Mesenchymal stem cell (in vitro differentiated cells and primary cell): ENCODE data around the gene FNDC3B.

ENCODE experiments used
- DNase-seq: peaks from one replicate; pipeline ENCODE4 v3.0.0-alpha.2; 2013
- H2AFZ ChIP-seq: one replicate; pipeline ENCODE4 v1.6.1; 2013; ENCODE audit warnings: low read depth, mild to moderate bottlenecking, control low read depth, inconsistent platforms, low read length, moderate library complexity
- H2AK5ac ChIP-seq: 2 replicates; pipeline ENCODE4 v1.6.1; 2013; ENCODE audit warnings: low read length, moderate library complexity, mild to moderate bottlenecking, inconsistent platforms; ENCODE audit not compliant: severe bottlenecking
- H2BK120ac ChIP-seq: one replicate; pipeline ENCODE4 v1.6.1; 2013; ENCODE audit warnings: low read depth, mild to moderate bottlenecking, inconsistent platforms, low read length, moderate library complexity
- H2BK12ac ChIP-seq, 2 experiments: one replicate each; pipeline ENCODE4 v1.6.1; 2013; ENCODE audit warnings: inconsistent platforms in 2 of 2, low read length in 2 of 2, mild to moderate bottlenecking in 2 of 2, moderate library complexity in 2 of 2, control low read depth in 1 of 2
- H2BK15ac ChIP-seq: one replicate; pipeline ENCODE4 v1.6.1; 2013; ENCODE audit warnings: mild to moderate bottlenecking, low read depth, inconsistent platforms; ENCODE audit not compliant: poor library complexity, severe bottlenecking
- H2BK5ac ChIP-seq: 2 replicates; pipeline ENCODE4 v1.6.1; 2013; ENCODE audit warnings: low read depth, mild to moderate bottlenecking, low read length, control low read depth, inconsistent platforms; ENCODE audit not compliant: poor library complexity, severe bottlenecking
- H3K14ac ChIP-seq, 2 experiments: one replicate each; pipeline ENCODE4 v1.6.1; 2013; ENCODE audit warnings: inconsistent platforms in 2 of 2, low read length in 2 of 2, control low read depth in 1 of 2, mild to moderate bottlenecking in 1 of 2, moderate library complexity in 1 of 2
- H3K18ac ChIP-seq, 2 experiments: one replicate each; pipeline ENCODE4 v1.6.1; 2013; ENCODE audit warnings: inconsistent platforms in 2 of 2, low read length in 2 of 2, control low read depth in 1 of 2, low read depth in 1 of 2, mild to moderate bottlenecking in 1 of 2
- H3K23ac ChIP-seq, 2 experiments: one replicate each; pipeline ENCODE4 v1.6.1; 2013; ENCODE audit warnings: inconsistent platforms in 2 of 2, low read length in 2 of 2, mild to moderate bottlenecking in 2 of 2, moderate library complexity in 2 of 2, control low read depth in 1 of 2
- H3K27ac ChIP-seq: 2 replicates; pipeline ENCODE4 v1.5.1; 2013; ENCODE audit warnings: mild to moderate bottlenecking, moderate library complexity, low read length, control low read depth, inconsistent platforms; ENCODE audit not compliant: poor library complexity, severe bottlenecking
- H3K27me3 ChIP-seq, 2 experiments: 2 replicates each; pipeline versions ENCODE4 v1.6.1 to v1.7.0; 2013; ENCODE audit warnings: low read length in 2 of 2, mild to moderate bottlenecking in 2 of 2, moderate library complexity in 2 of 2, control low read depth in 1 of 2, inconsistent platforms in 1 of 2; ENCODE audit not compliant: control insufficient read depth in 1 of 2, insufficient read depth in 1 of 2
- H3K36me3 ChIP-seq, 2 experiments: 2 replicates each; pipeline versions ENCODE4 v1.6.1 to v1.7.0; 2013; ENCODE audit warnings: low read length in 2 of 2, control low read depth in 1 of 2, inconsistent platforms in 1 of 2, low read depth in 1 of 2, mild to moderate bottlenecking in 1 of 2; ENCODE audit not compliant: insufficient read depth in 2 of 2, control insufficient read depth in 1 of 2
- H3K4ac ChIP-seq, 2 experiments: one replicate each; pipeline ENCODE4 v1.6.1; 2013; ENCODE audit warnings: inconsistent platforms in 2 of 2, low read length in 2 of 2, mild to moderate bottlenecking in 2 of 2, moderate library complexity in 2 of 2, control low read depth in 1 of 2, low read depth in 1 of 2
- H3K4me1 ChIP-seq: 2 replicates; pipeline ENCODE4 v1.6.1; 2013; ENCODE audit warnings: low read depth, low read length, control low read depth; ENCODE audit not compliant: control insufficient read depth, insufficient read depth
- H3K4me2 ChIP-seq: 2 replicates; pipeline ENCODE4 v1.6.1; 2013; ENCODE audit warnings: low read length, mild to moderate bottlenecking, inconsistent platforms; ENCODE audit not compliant: poor library complexity, severe bottlenecking
- H3K4me3 ChIP-seq, 2 experiments: 2 replicates each; pipeline versions ENCODE4 v1.5.1 to v1.7.0; 2013; ENCODE audit warnings: low read length in 2 of 2, mild to moderate bottlenecking in 2 of 2, control low read depth in 1 of 2, low read depth in 1 of 2; ENCODE audit not compliant: insufficient read depth in 1 of 2
- H3K79me1 ChIP-seq: replicated peaks from 2 replicates; pipeline ENCODE4 v1.6.1; 2013; ENCODE audit warnings: mild to moderate bottlenecking, control low read depth, low read length, inconsistent platforms; ENCODE audit not compliant: poor library complexity, severe bottlenecking
- H3K9ac ChIP-seq: 2 replicates; pipeline ENCODE4 v1.7.0; 2013; ENCODE audit warnings: mild to moderate bottlenecking, low read length, moderate library complexity
- H3K9me3 ChIP-seq: 2 replicates; pipeline ENCODE4 v1.7.0; 2013; ENCODE audit warnings: mild to moderate bottlenecking, low read length; ENCODE audit not compliant: control insufficient read depth
- H4K8ac ChIP-seq: one replicate; pipeline ENCODE4 v1.6.1; 2013; ENCODE audit warnings: inconsistent platforms, mild to moderate bottlenecking, low read length, moderate library complexity
- H4K91ac ChIP-seq: one replicate; pipeline ENCODE4 v1.6.1; 2013; ENCODE audit warnings: mild to moderate bottlenecking, low read length, inconsistent platforms
- WGBS: methylation state at CpG from one replicate; pipeline ENCODE4 v1.1.7; 2013; ENCODE audit warnings: mixed read lengths; 5-methylcytosine and 5-hydroxymethylcytosine counted together

The FNDC3B gene

DNA sequence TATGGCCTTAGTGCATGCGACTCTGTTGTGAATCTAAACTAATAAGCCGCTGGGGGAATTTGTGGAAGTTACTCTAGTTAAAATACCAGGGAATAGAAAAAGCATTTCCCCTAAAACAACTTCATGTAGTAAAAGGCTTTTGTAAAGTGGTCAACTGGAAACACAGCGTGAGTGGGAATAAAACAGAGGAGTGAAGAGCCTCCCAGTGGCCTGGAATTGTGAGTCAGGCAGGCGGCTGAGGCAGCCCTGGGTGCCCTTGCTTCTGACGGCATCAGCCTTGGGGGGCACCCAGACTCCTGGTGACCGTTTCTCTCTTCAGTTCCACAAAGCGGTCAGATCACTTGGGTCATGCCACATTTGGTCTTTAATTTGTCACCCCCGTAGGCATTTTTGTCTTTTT, 300.5 kb downstream of the FNDC3B start:
- H2AK5ac ChIP-seq, result no peak overlapping the region
- H2BK15ac ChIP-seq, result no peak overlapping the region
- H3K9me3 ChIP-seq, result no peaks in the 10 kb centered on the region
- H3K18ac ChIP-seq, result no peak overlapping the region
- H3K4me2 ChIP-seq, result no peak overlapping the region
- peaks cover 2% of the 10 kb centered on the region for H3K4me1 ChIP-seq
- H3K79me1 ChIP-seq, result peaks cover 22% of the 10 kb centered on the region
- H2BK12ac ChIP-seq, result no peak overlapping the region
- WGBS, result 94% methylated on average over 7 of the region's 8 CpGs
- H3K27me3 ChIP-seq, result no peaks in the 10 kb centered on the region
- no peak for DNase-seq
- no peak overlapping the region for H3K4ac ChIP-seq
- no peak overlapping the region for H2BK5ac ChIP-seq
- no peak overlapping the region for H3K9ac ChIP-seq
- no peak overlapping the region for H4K8ac ChIP-seq
- H3K14ac ChIP-seq, result no peak overlapping the region
- no peak overlapping the region for H2AFZ ChIP-seq
- H2BK120ac ChIP-seq, result no peak overlapping the region
- no peak overlapping the region for H3K23ac ChIP-seq
- no peak overlapping the region for H3K4me3 ChIP-seq
- H3K27ac ChIP-seq, result peak overlapping the region; percentile 40
- H4K91ac ChIP-seq, result no peak overlapping the region
- peaks cover 37 to 92% of the 10 kb centered on the region in 2 experiments for H3K36me3 ChIP-seq

DNA sequence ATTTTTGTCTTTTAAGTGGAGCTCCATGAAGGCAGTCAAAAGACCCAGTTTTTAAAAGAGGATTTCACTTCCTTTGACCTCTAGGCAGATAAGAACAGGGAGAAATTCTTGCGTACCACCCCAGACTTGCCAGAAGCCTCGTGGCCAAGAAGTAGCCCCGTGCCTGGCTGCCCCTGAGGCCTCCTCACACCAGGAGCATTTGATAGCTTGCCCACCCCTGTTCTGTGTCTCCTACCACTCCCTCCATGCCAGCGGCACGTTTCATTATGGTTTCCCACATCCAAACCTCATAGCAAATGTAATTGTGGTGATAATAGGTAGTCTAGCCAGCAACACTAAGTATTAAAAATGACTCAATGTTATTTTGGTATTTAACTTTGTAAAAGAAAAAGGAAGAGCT, 301.2 kb downstream of the FNDC3B start:
- no peak overlapping the region for H3K4me3 ChIP-seq
- no peak overlapping the region for H4K8ac ChIP-seq
- peaks cover 2% of the 10 kb centered on the region for H3K4me1 ChIP-seq
- no peak for DNase-seq
- peak overlapping the region; percentile 13 for H3K27ac ChIP-seq
- no peak overlapping the region for H4K91ac ChIP-seq
- H3K79me1 ChIP-seq, result peaks cover 25% of the 10 kb centered on the region
- H2AFZ ChIP-seq, result no peak overlapping the region
- H3K4me2 ChIP-seq, result no peak overlapping the region
- H2BK5ac ChIP-seq, result no peak overlapping the region
- WGBS, result 91% methylated on average over 3 of the region's 5 CpGs
- H3K36me3 ChIP-seq, result peaks cover 37 to 92% of the 10 kb centered on the region in 2 experiments
- no peaks in the 10 kb centered on the region for H3K27me3 ChIP-seq
- H2BK12ac ChIP-seq, result no peak overlapping the region
- H2AK5ac ChIP-seq, result no peak overlapping the region
- no peak overlapping the region for H3K9ac ChIP-seq
- no peak overlapping the region for H3K23ac ChIP-seq
- no peak overlapping the region for H2BK120ac ChIP-seq
- peak overlapping the region; percentile 19 to 54 for H3K18ac ChIP-seq
- no peak overlapping the region for H3K4ac ChIP-seq
- H2BK15ac ChIP-seq, result no peak overlapping the region
- no peak overlapping the region for H3K14ac ChIP-seq
- H3K9me3 ChIP-seq, result no peaks in the 10 kb centered on the region

DNA sequence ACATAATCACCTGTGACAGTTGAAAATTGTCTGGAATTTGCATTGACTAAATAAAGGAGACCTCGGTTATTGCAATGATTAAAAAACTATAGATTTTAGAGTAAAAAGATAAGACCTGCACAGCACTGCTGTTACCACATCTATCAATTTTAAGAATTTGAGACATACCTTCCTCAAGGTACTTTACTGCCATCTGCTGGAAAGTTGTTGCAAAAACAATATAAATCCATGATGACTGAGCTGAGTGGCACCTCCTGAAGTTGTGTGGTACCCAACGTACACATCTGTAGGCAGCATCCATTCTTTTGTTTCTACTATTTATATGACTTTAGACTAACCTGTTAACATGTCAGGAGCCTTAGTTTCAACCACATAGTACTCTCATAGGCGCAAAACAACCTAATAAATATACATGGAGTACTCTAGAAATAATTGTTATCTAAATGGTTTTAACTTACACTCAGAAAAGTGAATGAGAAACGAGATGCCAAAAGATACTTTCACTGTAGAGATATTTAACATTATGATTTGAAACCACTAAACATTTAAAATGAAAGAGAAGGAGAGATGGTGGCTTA, 302.2 kb downstream of the FNDC3B start:
- H3K14ac ChIP-seq, result no peak overlapping the region
- no peak overlapping the region for H2BK5ac ChIP-seq
- H3K27me3 ChIP-seq, result no peaks in the 10 kb centered on the region
- H2BK120ac ChIP-seq, result no peak overlapping the region
- H3K4ac ChIP-seq, result no peak overlapping the region
- H3K27ac ChIP-seq, result no peak overlapping the region
- no peak overlapping the region for H2AK5ac ChIP-seq
- no peak overlapping the region for H2AFZ ChIP-seq
- peak; percentile 74 for DNase-seq
- H3K4me1 ChIP-seq, result peaks cover 2% of the 10 kb centered on the region
- H3K23ac ChIP-seq, result no peak overlapping the region
- no peak overlapping the region for H3K9ac ChIP-seq
- H4K91ac ChIP-seq, result no peak overlapping the region
- H3K4me2 ChIP-seq, result no peak overlapping the region
- H2BK15ac ChIP-seq, result no peak overlapping the region
- no peak overlapping the region for H3K18ac ChIP-seq
- H3K79me1 ChIP-seq, result peaks cover 25% of the 10 kb centered on the region
- no peak overlapping the region for H4K8ac ChIP-seq
- WGBS, result 57% methylated on average over 1 of the region's 4 CpGs
- H2BK12ac ChIP-seq, result no peak overlapping the region
- no peaks in the 10 kb centered on the region for H3K9me3 ChIP-seq
- no peak overlapping the region for H3K4me3 ChIP-seq
- H3K36me3 ChIP-seq, result peaks cover 38 to 94% of the 10 kb centered on the region in 2 experiments

DNA sequence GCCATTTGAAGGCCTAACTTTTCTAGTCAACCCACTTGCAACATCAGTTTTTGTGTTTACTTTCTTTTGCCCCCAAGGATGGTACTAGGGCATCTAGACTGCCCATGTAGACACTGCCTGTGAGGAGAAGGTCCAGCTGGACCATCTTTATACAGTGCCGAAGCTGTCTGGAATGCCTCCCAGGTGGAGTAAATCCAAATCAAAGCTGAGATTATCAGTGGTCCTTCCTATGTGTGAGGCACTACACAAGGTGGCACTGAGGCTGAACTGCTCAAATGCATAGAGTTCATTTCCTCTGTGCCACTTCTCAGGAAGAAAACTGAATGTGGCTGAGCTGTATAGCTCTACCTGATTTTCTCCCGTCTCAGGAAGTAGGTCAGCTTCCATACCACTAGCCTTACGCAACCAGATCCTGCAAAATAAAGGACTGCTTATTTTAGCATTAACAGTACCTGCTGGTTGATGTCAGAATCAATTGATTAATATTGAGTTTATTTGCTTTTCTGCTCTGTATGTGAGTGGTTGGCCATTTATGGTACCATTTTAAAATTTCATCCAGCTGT, 302.8 kb downstream of the FNDC3B start:
- Histone ChIP-seq H2BK120ac (no peak overlapping the region), H3K14ac (no peak overlapping the region), H3K18ac (no peak overlapping the region), H3K4ac (no peak overlapping the region), H2AK5ac (no peak overlapping the region), H3K4me3 (no peak overlapping the region), H3K4me1 (peaks cover 2% of the 10 kb centered on the region), H3K9me3 (no peaks in the 10 kb centered on the region), H3K36me3 (peaks cover 39 to 94% of the 10 kb centered on the region in 2 experiments), H3K27me3 (no peaks in the 10 kb centered on the region), H3K23ac (no peak overlapping the region), H4K8ac (no peak overlapping the region), H3K4me2 (no peak overlapping the region), H3K9ac (no peak overlapping the region), H2BK15ac (no peak overlapping the region), H2BK12ac (no peak overlapping the region), H2BK5ac (no peak overlapping the region), H4K91ac (no peak overlapping the region), H3K27ac (no peak overlapping the region), H2AFZ (no peak overlapping the region), H3K79me1 (peaks cover 27% of the 10 kb centered on the region)
- no peak for DNase-seq
- 86% methylated on average over 2 of the region's 3 CpGs for WGBS
